HepG2 (cell line): ENCODE data around the gene GPR31. TPM values are rescaled to one million over a fixed set of nuclear protein-coding genes. Genes with fewer than 3 reads are reported as not detected.

Source experiments
- CHD2 ChIP-seq: IDR thresholded peaks from 2 replicates; pipeline ENCODE4 v1.6.1; 2011; ENCODE audit warnings: low read depth, low read length, improper control_type of control experiment
- HMGA1 ChIP-seq: sonication (generic); formaldehyde crosslinking; conservative IDR thresholded peaks from 2 replicates; pipeline ENCODE4 v1.4.0; 2020; ENCODE audit warnings: missing genetic modification reagents
- HNF4A ChIP-seq: sonication (generic); formaldehyde crosslinking; IDR thresholded peaks from 2 replicates; pipeline ENCODE4 v1.4.0; 2020; ENCODE audit warnings: missing genetic modification reagents
- IRF2 ChIP-seq: IDR thresholded peaks from 2 replicates; pipeline ENCODE4 v1.6.1; 2018; ENCODE audit warnings: missing genetic modification reagents, missing compliant biosample characterization
- IRX3 ChIP-seq: sonication (generic); formaldehyde crosslinking; IDR thresholded peaks from 2 replicates; pipeline ENCODE4 v1.8.1; 2023; ENCODE audit warnings: mild to moderate bottlenecking, low read depth, missing genetic modification reagents, borderline replicate concordance
- RNF2 ChIP-seq: fragments of 450-650 bp; conservative IDR thresholded peaks from 2 replicates; pipeline ENCODE4 v1.6.1; 2016; ENCODE audit warnings: low read depth
- SMAD1 ChIP-seq: sonication (generic); formaldehyde crosslinking; IDR thresholded peaks from 2 replicates; pipeline ENCODE4 v1.4.0; 2020; ENCODE audit warnings: missing genetic modification reagents, low read depth, mild to moderate bottlenecking, borderline replicate concordance
- SNAI1 ChIP-seq: sonication (generic); formaldehyde crosslinking; IDR thresholded peaks from 2 replicates; pipeline ENCODE4 v1.5.0; 2020; ENCODE audit warnings: mild to moderate bottlenecking, missing genetic modification reagents, borderline replicate concordance
- U2AF2 ChIP-seq: fragments of 200-400 bp; formaldehyde crosslinking; IDR thresholded peaks from 2 replicates; pipeline ENCODE4 v1.6.1; 2017; ENCODE audit warnings: low read depth, mild to moderate bottlenecking, low read length
- YEATS2 ChIP-seq: sonication (generic); formaldehyde crosslinking; IDR thresholded peaks from 2 replicates; pipeline ENCODE4 v1.4.0; 2020; ENCODE audit warnings: missing genetic modification reagents, borderline replicate concordance
- ZNF224 ChIP-seq: sonication (generic); formaldehyde crosslinking; IDR thresholded peaks from 2 replicates; pipeline ENCODE4 v1.5.0; 2020; ENCODE audit warnings: mild to moderate bottlenecking, missing genetic modification reagents
- ZNF7 ChIP-seq: IDR thresholded peaks from 2 replicates; pipeline ENCODE4 v1.6.1; 2016; ENCODE audit warnings: missing biosample characterization, missing genetic modification reagents
- ZNF749 ChIP-seq: sonication (generic); formaldehyde crosslinking; IDR thresholded peaks from 2 replicates; pipeline ENCODE4 v1.8.0; 2022; ENCODE audit warnings: mild to moderate bottlenecking, missing genetic modification reagents, moderate library complexity, borderline replicate concordance
- polyA plus RNA-seq, 8 experiments: library from polyadenylated mRNA; depleted of rRNA in 3 of 8; stranded (reverse) in 7 of 8; unstranded in 1 of 8; fragments of >200 nt; fragmentation: Illumina TruSeq in 4 of 8; extraction: Trizol in 4 of 8; gene quantifications; 2 replicates each; pipeline versions ENCODE4 v1.2.1 to v1.2.3, GENCODE V29; 2011 to 2016; ENCODE audit warnings: low read depth in 4 of 8, missing spikeins in 1 of 8, mixed read lengths in 1 of 8; ENCODE audit not compliant: insufficient read depth in 1 of 8
- total RNA-seq, 5 experiments: library from RNA; depleted of rRNA; stranded (reverse); fragments of >200 nt; fragmentation: Illumina TruSeq; extraction: Trizol; gene quantifications; 2 replicates each; pipeline ENCODE4 v1.2.3, GENCODE V29; 2016; ENCODE audit warnings: low read depth in 1 of 5
- TF ChIP-seq, protein P1 (sequence below): sonication (generic); formaldehyde crosslinking; IDR thresholded peaks from 2 replicates; pipeline ENCODE4 v1.5.0; 2020; ENCODE audit warnings: mild to moderate bottlenecking, missing genetic modification reagents, borderline replicate concordance
- TF ChIP-seq, protein P2 (sequence below): fragments of 450-650 bp; IDR thresholded peaks from 2 replicates; pipeline ENCODE4 v1.6.1; 2017; ENCODE audit warnings: mild to moderate bottlenecking
- TF ChIP-seq, protein P3 (sequence below): sonication (generic); formaldehyde crosslinking; IDR thresholded peaks from 2 replicates; pipeline ENCODE4 v1.4.0; 2020; ENCODE audit warnings: missing genetic modification reagents

The GPR31 gene
- total and polyA plus RNA-seq, 2 of the 13 experiments (the other 11 are each of a cell fraction or from before 2014, with no cell fraction given) = not detected

- TF ChIP-seq, protein P1, sequence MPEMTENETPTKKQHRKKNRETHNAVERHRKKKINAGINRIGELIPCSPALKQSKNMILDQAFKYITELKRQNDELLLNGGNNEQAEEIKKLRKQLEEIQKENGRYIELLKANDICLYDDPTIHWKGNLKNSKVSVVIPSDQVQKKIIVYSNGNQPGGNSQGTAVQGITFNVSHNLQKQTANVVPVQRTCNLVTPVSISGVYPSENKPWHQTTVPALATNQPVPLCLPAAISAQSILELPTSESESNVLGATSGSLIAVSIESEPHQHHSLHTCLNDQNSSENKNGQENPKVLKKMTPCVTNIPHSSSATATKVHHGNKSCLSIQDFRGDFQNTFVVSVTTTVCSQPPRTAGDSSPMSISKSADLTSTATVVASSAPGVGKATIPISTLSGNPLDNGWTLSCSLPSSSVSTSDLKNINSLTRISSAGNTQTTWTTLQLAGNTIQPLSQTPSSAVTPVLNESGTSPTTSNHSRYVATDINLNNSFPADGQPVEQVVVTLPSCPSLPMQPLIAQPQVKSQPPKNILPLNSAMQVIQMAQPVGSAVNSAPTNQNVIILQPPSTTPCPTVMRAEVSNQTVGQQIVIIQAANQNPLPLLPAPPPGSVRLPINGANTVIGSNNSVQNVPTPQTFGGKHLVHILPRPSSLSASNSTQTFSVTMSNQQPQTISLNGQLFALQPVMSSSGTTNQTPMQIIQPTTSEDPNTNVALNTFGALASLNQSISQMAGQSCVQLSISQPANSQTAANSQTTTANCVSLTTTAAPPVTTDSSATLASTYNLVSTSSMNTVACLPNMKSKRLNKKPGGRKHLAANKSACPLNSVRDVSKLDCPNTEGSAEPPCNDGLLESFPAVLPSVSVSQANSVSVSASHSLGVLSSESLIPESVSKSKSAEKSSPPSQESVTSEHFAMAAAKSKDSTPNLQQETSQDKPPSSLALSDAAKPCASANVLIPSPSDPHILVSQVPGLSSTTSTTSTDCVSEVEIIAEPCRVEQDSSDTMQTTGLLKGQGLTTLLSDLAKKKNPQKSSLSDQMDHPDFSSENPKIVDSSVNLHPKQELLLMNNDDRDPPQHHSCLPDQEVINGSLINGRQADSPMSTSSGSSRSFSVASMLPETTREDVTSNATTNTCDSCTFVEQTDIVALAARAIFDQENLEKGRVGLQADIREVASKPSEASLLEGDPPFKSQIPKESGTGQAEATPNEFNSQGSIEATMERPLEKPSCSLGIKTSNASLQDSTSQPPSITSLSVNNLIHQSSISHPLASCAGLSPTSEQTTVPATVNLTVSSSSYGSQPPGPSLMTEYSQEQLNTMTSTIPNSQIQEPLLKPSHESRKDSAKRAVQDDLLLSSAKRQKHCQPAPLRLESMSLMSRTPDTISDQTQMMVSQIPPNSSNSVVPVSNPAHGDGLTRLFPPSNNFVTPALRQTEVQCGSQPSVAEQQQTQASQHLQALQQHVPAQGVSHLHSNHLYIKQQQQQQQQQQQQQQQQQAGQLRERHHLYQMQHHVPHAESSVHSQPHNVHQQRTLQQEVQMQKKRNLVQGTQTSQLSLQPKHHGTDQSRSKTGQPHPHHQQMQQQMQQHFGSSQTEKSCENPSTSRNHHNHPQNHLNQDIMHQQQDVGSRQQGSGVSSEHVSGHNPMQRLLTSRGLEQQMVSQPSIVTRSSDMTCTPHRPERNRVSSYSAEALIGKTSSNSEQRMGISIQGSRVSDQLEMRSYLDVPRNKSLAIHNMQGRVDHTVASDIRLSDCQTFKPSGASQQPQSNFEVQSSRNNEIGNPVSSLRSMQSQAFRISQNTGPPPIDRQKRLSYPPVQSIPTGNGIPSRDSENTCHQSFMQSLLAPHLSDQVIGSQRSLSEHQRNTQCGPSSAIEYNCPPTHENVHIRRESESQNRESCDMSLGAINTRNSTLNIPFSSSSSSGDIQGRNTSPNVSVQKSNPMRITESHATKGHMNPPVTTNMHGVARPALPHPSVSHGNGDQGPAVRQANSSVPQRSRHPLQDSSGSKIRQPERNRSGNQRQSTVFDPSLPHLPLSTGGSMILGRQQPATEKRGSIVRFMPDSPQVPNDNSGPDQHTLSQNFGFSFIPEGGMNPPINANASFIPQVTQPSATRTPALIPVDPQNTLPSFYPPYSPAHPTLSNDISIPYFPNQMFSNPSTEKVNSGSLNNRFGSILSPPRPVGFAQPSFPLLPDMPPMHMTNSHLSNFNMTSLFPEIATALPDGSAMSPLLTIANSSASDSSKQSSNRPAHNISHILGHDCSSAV (CRISPR knock-in tag) = no peak
- TF ChIP-seq HNF4A (CRISPR knock-in tag) (peak; percentile 99), CHD2 (no peak), ZNF224 (CRISPR knock-in tag) (no peak), SMAD1 (CRISPR knock-in tag) (no peak), SNAI1 (CRISPR knock-in tag) (peak; percentile 25; the same call in 1 of the 2 replicates), U2AF2 (no peak), HMGA1 (CRISPR knock-in tag) (no peak), ZNF749 (CRISPR knock-in tag) (no peak), IRF2 (CRISPR knock-in tag) (peak; percentile 82; the same call in 1 of the 2 replicates), YEATS2 (CRISPR knock-in tag) (peak; percentile 53; the same call in 1 of the 2 replicates), ZNF7 (CRISPR knock-in tag) (no peak), RNF2 (no peak), IRX3 (CRISPR knock-in tag) (no peak)
- TF ChIP-seq, protein P2, sequence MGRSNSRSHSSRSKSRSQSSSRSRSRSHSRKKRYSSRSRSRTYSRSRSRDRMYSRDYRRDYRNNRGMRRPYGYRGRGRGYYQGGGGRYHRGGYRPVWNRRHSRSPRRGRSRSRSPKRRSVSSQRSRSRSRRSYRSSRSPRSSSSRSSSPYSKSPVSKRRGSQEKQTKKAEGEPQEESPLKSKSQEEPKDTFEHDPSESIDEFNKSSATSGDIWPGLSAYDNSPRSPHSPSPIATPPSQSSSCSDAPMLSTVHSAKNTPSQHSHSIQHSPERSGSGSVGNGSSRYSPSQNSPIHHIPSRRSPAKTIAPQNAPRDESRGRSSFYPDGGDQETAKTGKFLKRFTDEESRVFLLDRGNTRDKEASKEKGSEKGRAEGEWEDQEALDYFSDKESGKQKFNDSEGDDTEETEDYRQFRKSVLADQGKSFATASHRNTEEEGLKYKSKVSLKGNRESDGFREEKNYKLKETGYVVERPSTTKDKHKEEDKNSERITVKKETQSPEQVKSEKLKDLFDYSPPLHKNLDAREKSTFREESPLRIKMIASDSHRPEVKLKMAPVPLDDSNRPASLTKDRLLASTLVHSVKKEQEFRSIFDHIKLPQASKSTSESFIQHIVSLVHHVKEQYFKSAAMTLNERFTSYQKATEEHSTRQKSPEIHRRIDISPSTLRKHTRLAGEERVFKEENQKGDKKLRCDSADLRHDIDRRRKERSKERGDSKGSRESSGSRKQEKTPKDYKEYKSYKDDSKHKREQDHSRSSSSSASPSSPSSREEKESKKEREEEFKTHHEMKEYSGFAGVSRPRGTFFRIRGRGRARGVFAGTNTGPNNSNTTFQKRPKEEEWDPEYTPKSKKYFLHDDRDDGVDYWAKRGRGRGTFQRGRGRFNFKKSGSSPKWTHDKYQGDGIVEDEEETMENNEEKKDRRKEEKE = no peak
- TF ChIP-seq, protein P3, sequence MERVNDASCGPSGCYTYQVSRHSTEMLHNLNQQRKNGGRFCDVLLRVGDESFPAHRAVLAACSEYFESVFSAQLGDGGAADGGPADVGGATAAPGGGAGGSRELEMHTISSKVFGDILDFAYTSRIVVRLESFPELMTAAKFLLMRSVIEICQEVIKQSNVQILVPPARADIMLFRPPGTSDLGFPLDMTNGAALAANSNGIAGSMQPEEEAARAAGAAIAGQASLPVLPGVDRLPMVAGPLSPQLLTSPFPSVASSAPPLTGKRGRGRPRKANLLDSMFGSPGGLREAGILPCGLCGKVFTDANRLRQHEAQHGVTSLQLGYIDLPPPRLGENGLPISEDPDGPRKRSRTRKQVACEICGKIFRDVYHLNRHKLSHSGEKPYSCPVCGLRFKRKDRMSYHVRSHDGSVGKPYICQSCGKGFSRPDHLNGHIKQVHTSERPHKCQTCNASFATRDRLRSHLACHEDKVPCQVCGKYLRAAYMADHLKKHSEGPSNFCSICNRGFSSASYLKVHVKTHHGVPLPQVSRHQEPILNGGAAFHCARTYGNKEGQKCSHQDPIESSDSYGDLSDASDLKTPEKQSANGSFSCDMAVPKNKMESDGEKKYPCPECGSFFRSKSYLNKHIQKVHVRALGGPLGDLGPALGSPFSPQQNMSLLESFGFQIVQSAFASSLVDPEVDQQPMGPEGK = peak; percentile 68
These were observed 34.7 kb downstream of the GPR31 start, which contains the start of gene CCR6 (continued) for GRCh38 chr6:167122827-167123657.
